ENCODE data around the gene PTPRG. TPM values are rescaled to one million over a fixed set of nuclear protein-coding genes. Genes with fewer than 3 reads are reported as not detected.

Gene PTPRG
- total and polyA plus RNA-seq, 10 of the 15 experiments (the other 5 are each of a cell fraction or from before 2014, with no cell fraction given): 0.29 to 20.7 (median 1.4) TPM

DNA sequence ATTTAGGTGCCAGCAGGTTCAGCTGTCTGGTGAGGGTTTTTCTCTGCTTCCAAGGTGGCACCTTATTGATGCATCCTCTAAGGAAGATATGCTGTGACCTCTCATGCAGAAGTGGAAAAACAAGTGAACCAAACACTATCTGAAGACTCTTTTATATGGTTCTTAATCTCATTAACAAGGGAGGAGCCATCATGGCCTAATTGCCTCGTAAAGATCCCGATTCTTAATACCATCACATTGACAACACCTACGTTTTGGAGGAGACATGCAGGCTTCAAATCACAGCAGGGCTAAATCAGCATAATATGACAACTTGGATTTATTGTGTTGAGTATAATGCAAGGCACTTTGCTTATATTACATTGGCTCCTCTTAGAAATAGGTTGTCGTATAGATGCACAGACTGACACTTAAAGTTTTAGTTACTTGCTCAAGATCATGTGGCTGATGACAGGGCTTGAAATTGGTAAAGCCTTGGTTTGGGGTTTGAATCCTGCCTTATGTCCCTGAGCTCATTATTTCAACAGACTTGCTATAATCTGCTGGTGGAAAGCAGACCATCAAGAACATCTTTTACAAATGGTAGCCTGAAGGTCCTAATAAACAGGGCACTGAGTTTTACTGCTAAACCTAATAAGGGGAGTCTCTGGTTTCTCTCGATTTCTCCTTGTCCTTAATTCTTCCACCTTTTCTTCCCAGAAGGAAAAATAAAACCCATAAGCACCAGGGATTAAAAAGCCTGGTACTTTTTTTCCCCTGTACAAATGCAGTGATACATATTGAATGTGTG, 88.2 kb downstream of the PTPRG start:
- POLR2A ChIA-PET: no interaction called here
- RAD21 ChIA-PET (ENCODE audit: unreplicated experiment): no interaction called here
- no peak for FAIRE-seq
- TF ChIP-seq, protein P1, sequence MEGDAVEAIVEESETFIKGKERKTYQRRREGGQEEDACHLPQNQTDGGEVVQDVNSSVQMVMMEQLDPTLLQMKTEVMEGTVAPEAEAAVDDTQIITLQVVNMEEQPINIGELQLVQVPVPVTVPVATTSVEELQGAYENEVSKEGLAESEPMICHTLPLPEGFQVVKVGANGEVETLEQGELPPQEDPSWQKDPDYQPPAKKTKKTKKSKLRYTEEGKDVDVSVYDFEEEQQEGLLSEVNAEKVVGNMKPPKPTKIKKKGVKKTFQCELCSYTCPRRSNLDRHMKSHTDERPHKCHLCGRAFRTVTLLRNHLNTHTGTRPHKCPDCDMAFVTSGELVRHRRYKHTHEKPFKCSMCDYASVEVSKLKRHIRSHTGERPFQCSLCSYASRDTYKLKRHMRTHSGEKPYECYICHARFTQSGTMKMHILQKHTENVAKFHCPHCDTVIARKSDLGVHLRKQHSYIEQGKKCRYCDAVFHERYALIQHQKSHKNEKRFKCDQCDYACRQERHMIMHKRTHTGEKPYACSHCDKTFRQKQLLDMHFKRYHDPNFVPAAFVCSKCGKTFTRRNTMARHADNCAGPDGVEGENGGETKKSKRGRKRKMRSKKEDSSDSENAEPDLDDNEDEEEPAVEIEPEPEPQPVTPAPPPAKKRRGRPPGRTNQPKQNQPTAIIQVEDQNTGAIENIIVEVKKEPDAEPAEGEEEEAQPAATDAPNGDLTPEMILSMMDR (IDR thresholded peaks at IDR 0.05 in 2 of 3, conservative IDR thresholded peaks at IDR 0.05 in 1 of 3; ENCODE audit: control insufficient read depth in 2 of 3, extremely low read depth in 1 of 3, insufficient read depth in 1 of 3, low read depth in 3 of 3, low read length in 3 of 3): no peak
- TF ChIP-seq MYC (IDR thresholded peaks at IDR 0.05; ENCODE audit: insufficient read depth, insufficient read length, insufficient replicate concordance, low read length, severe bottlenecking) (no peak), CHD2 (IDR thresholded peaks at IDR 0.05; ENCODE audit: borderline replicate concordance, low read depth, low read length) (no peak), ZNF207 (IDR thresholded peaks at IDR 0.05; ENCODE audit: borderline replicate concordance) (no peak), SIX5 (IDR thresholded peaks at IDR 0.05; ENCODE audit: low read depth, low read length, severe bottlenecking) (no peak), NRF1 (conservative IDR thresholded peaks at IDR 0.05; ENCODE audit: low read depth, low read length) (no peak), HCFC1 (IDR thresholded peaks at IDR 0.05; ENCODE audit: low read length) (no peak), POLR2AphosphoS2 (IDR thresholded peaks at IDR 0.05; ENCODE audit: low read depth, low read length) (no peak)
- TF ChIP-seq, protein P2, sequence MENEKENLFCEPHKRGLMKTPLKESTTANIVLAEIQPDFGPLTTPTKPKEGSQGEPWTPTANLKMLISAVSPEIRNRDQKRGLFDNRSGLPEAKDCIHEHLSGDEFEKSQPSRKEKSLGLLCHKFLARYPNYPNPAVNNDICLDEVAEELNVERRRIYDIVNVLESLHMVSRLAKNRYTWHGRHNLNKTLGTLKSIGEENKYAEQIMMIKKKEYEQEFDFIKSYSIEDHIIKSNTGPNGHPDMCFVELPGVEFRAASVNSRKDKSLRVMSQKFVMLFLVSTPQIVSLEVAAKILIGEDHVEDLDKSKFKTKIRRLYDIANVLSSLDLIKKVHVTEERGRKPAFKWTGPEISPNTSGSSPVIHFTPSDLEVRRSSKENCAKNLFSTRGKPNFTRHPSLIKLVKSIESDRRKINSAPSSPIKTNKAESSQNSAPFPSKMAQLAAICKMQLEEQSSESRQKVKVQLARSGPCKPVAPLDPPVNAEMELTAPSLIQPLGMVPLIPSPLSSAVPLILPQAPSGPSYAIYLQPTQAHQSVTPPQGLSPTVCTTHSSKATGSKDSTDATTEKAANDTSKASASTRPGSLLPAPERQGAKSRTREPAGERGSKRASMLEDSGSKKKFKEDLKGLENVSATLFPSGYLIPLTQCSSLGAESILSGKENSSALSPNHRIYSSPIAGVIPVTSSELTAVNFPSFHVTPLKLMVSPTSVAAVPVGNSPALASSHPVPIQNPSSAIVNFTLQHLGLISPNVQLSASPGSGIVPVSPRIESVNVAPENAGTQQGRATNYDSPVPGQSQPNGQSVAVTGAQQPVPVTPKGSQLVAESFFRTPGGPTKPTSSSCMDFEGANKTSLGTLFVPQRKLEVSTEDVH (IDR thresholded peaks at IDR 0.05; ENCODE audit: low read depth, partially characterized antibody): no peak
- TF ChIP-seq, protein P3, sequence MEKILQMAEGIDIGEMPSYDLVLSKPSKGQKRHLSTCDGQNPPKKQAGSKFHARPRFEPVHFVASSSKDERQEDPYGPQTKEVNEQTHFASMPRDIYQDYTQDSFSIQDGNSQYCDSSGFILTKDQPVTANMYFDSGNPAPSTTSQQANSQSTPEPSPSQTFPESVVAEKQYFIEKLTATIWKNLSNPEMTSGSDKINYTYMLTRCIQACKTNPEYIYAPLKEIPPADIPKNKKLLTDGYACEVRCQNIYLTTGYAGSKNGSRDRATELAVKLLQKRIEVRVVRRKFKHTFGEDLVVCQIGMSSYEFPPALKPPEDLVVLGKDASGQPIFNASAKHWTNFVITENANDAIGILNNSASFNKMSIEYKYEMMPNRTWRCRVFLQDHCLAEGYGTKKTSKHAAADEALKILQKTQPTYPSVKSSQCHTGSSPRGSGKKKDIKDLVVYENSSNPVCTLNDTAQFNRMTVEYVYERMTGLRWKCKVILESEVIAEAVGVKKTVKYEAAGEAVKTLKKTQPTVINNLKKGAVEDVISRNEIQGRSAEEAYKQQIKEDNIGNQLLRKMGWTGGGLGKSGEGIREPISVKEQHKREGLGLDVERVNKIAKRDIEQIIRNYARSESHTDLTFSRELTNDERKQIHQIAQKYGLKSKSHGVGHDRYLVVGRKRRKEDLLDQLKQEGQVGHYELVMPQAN (conservative IDR thresholded peaks at IDR 0.05): no peak
- TF ChIP-seq, protein P4, sequence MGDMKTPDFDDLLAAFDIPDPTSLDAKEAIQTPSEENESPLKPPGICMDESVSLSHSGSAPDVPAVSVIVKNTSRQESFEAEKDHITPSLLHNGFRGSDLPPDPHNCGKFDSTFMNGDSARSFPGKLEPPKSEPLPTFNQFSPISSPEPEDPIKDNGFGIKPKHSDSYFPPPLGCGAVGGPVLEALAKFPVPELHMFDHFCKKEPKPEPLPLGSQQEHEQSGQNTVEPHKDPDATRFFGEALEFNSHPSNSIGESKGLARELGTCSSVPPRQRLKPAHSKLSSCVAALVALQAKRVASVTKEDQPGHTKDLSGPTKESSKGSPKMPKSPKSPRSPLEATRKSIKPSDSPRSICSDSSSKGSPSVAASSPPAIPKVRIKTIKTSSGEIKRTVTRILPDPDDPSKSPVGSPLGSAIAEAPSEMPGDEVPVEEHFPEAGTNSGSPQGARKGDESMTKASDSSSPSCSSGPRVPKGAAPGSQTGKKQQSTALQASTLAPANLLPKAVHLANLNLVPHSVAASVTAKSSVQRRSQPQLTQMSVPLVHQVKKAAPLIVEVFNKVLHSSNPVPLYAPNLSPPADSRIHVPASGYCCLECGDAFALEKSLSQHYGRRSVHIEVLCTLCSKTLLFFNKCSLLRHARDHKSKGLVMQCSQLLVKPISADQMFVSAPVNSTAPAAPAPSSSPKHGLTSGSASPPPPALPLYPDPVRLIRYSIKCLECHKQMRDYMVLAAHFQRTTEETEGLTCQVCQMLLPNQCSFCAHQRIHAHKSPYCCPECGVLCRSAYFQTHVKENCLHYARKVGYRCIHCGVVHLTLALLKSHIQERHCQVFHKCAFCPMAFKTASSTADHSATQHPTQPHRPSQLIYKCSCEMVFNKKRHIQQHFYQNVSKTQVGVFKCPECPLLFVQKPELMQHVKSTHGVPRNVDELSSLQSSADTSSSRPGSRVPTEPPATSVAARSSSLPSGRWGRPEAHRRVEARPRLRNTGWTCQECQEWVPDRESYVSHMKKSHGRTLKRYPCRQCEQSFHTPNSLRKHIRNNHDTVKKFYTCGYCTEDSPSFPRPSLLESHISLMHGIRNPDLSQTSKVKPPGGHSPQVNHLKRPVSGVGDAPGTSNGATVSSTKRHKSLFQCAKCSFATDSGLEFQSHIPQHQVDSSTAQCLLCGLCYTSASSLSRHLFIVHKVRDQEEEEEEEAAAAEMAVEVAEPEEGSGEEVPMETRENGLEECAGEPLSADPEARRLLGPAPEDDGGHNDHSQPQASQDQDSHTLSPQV (IDR thresholded peaks at IDR 0.05): no peak

More for the DNA sequence above, 88.2 kb downstream of the PTPRG start:
- no peaks in the 10 kb centered on the region for H3K4me1 ChIP-seq (ENCODE audit: control insufficient read depth, insufficient read depth, low read length)
- ChIA-PET CTCF (interaction anchor here (0.7 kb wide), 1 partner anchor 65 kb away, joined by 3 read pairs; no protein-coding TSS in a partner anchor), SMC1A (ENCODE audit: uncharacterized antibody, unreplicated experiment) (interaction anchor here (1.1 kb wide), 1 partner anchor 9 kb away, joined by 3 read pairs; no protein-coding TSS in a partner anchor)
- H3K4me2 ChIP-seq (ENCODE audit: control insufficient read depth, insufficient read depth): no peak overlapping the region
- no peak overlapping the region for H3K4me3 ChIP-seq
- no peak for ATAC-seq
- intact Hi-C loops (cut with micrococcal nuclease; ENCODE audit: unreplicated experiment) (no loop called here), in situ Hi-C loops (cut with MboI) (no loop called here)
- no peak for DNase-seq (ENCODE audit: low read depth, low spot score)
- no peaks in the 10 kb centered on the region for H4K20me1 ChIP-seq (ENCODE audit: control insufficient read depth, insufficient read depth)
- no peaks in the 10 kb centered on the region for H3K36me3 ChIP-seq (ENCODE audit: control insufficient read depth in 2 of 2, insufficient read depth in 2 of 2, low read length in 1 of 2)
- BruUV-seq (replicated peaks): no TSS peak
- H3K9ac ChIP-seq (ENCODE audit: control insufficient read depth, insufficient read depth, low read length): no peak overlapping the region
- no peaks in the 10 kb centered on the region for H3K27me3 ChIP-seq (replicated peaks in 1 of 2; ENCODE audit: control insufficient read depth in 2 of 2, insufficient read depth in 2 of 2, low read length in 1 of 2)
- H3K27ac ChIP-seq (ENCODE audit: control insufficient read depth, insufficient read depth): no peak overlapping the region
- H2AFZ ChIP-seq (ENCODE audit: control insufficient read depth, low read depth, low read length): no peak overlapping the region
- no peaks in the 10 kb centered on the region for H3K9me3 ChIP-seq (replicated peaks; ENCODE audit: control insufficient read depth, insufficient read depth, low read length)
- H3K79me2 ChIP-seq (ENCODE audit: control insufficient read depth, insufficient read depth, low read length): no peaks in the 10 kb centered on the region
- 6% methylated on average over 5 of the region's 5 CpGs for WGBS (ENCODE audit: insufficient coverage, insufficient replicate concordance, low lambda C conversion rate, missing lambda C conversion rate)
